ENCODE data around the gene LRRC41. TPM values are rescaled to one million over a fixed set of nuclear protein-coding genes. Genes with fewer than 3 reads are reported as not detected.
"Not testable (repeated sequence)": the region's sequence is repeated elsewhere in the genome, so short reads cannot be mapped to it uniquely, and the experiment has no call there.

LRRC41 gene
- total and polyA plus RNA-seq, 10 donors, result 13.3 to 57.2 (median 40.7) TPM

DNA sequence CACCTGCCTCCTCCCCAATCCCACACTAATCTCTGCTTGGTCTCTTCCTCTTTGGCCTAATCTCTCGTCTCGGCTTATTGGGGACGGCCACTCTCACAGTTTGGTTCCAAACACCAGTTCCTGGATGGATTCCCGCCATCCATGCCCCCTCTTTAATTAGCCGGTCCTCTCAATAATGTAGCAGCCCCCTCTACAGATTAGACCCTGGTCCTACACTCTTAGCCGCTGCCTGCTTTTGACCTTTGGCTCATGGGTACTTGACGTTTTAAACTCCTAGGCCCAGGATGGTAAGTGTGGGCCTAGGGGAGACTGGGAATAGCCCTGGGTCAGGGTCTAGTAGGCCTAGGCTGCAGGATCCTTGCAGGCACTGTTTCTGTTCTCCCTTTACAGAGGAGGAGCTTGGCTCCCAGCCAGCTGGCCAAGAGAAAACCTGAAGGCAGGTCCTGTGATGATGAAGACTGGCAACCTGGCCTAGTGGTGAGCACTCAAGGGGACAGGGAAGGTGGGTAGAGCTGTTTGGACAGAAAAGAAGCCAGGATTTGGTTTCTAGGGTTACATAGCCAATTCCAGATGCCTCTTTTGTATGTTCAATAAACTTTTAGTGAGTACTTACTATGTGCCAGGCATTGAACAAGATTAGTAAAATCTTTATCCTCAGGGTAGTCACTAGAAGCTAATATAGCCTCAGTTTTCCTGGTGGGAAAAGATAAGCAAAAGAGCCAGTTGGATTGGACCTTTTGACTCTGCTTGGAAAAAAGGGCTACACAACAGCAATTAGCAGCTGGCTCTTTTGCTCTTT lies 55.1 kb downstream of the LRRC41 start:
- intact Hi-C loops (cut with DNase I; ENCODE audit: low total_unique reads), result loop anchor here (5.0 kb wide), 1 partner anchor 54 kb away; the partner anchor contains the start of genes LRRC41 and UQCRH
- H3K27me3 ChIP-seq (replicated peaks in 1 of 7), result no peaks in the 10 kb centered on the region
- DNase-seq, result peak; percentile 78
- peaks cover 0 to 19% (median 0%) of the 10 kb centered on the region in 6 donors for H3K36me3 ChIP-seq
- peaks cover 0 to 24% (median 18%) of the 10 kb centered on the region in 6 donors for H3K4me1 ChIP-seq
- H3K4me3 ChIP-seq, result peak overlapping the region; percentile 57 to 88 (median 69)
- WGBS, 5 donors, result 3 to 7% (median 4%) methylated on average over 7 of the region's 7 CpGs
- H3K9me3 ChIP-seq, result no peaks in the 10 kb centered on the region
- TF ChIP-seq POLR2A (IDR thresholded peaks at IDR 0.05), result no peak
- no peak for TF ChIP-seq POLR2AphosphoS5 (IDR thresholded peaks at IDR 0.05)
- TF ChIP-seq, protein P1, sequence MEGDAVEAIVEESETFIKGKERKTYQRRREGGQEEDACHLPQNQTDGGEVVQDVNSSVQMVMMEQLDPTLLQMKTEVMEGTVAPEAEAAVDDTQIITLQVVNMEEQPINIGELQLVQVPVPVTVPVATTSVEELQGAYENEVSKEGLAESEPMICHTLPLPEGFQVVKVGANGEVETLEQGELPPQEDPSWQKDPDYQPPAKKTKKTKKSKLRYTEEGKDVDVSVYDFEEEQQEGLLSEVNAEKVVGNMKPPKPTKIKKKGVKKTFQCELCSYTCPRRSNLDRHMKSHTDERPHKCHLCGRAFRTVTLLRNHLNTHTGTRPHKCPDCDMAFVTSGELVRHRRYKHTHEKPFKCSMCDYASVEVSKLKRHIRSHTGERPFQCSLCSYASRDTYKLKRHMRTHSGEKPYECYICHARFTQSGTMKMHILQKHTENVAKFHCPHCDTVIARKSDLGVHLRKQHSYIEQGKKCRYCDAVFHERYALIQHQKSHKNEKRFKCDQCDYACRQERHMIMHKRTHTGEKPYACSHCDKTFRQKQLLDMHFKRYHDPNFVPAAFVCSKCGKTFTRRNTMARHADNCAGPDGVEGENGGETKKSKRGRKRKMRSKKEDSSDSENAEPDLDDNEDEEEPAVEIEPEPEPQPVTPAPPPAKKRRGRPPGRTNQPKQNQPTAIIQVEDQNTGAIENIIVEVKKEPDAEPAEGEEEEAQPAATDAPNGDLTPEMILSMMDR (IDR thresholded peaks at IDR 0.05 in 8 of 11, conservative IDR thresholded peaks at IDR 0.05 in 3 of 11), result no peak
- peak overlapping the region in 3 of 8 donors; percentile 48 to 63 (median 48) for H3K27ac ChIP-seq

DNA sequence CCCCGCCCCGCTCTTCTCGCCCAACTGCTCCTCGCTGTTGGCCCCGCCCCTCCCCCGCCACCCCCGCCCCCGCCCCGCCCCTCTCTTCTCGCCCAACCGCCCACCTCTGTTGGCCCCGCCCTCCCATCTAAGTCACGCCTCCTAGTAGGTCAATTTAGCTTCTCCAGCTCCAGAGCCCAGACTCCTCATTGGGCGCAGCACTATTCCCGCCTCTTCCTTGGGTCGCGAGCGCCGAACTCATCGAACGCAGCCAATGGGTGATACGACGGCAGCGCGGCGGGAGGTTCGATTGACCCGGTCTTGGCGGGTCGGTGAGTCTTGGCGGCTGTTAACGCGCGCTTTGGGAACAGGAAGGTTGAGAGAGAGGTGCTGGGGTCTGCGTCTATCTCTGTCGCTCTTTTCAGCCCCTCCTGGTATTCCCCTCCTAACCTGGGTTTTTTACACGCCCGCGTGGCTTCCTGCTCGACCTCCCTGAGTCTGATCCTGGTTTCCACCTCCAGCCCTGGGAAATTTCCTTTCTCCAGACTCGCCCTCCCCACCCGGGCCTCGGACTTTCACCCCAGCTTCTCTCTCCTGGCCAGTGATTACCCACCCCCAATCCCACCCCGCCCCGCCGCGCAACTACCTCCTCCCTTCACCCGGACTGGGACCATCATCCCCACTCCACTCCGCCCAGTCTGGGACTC lies 55.8 kb downstream of the LRRC41 start, which contains the start of gene RAD54L:
Gene RAD54L (plus strand): TSS at position 328 of the 686 bp plus-strand sequence. CDS start 643 bp downstream, outside the sequence.
- intact Hi-C loops (cut with DNase I; ENCODE audit: low total_unique reads), result loop anchor here (5.0 kb wide), 1 partner anchor 55 kb away; the partner anchor contains the start of genes LRRC41 and UQCRH
- H3K27me3 ChIP-seq (replicated peaks in 1 of 7), result no peaks in the 10 kb centered on the region
- 1 to 4% (median 2%) methylated on average over 44 to 48 of the region's 49 CpGs for WGBS, 5 donors
- no peaks in the 10 kb centered on the region for H3K9me3 ChIP-seq
- H3K36me3 ChIP-seq, result peaks cover 0 to 16% (median 0%) of the 10 kb centered on the region in 6 donors
- peak within 1 kb of the TSS; percentile 57 to 88 (median 69) for H3K4me3 ChIP-seq
- peaks cover 0 to 24% (median 18%) of the 10 kb centered on the region in 6 donors for H3K4me1 ChIP-seq
- peak; percentile 98 for DNase-seq
- peak within 1 kb of the TSS in 7 of 8 donors; percentile 11 to 79 (median 72) for H3K27ac ChIP-seq
- peak; percentile 83 to 89 (median 87) for TF ChIP-seq POLR2AphosphoS5 (IDR thresholded peaks at IDR 0.05)
- TF ChIP-seq, protein P1 (IDR thresholded peaks at IDR 0.05 in 8 of 11, conservative IDR thresholded peaks at IDR 0.05 in 3 of 11), result no peak

DNA sequence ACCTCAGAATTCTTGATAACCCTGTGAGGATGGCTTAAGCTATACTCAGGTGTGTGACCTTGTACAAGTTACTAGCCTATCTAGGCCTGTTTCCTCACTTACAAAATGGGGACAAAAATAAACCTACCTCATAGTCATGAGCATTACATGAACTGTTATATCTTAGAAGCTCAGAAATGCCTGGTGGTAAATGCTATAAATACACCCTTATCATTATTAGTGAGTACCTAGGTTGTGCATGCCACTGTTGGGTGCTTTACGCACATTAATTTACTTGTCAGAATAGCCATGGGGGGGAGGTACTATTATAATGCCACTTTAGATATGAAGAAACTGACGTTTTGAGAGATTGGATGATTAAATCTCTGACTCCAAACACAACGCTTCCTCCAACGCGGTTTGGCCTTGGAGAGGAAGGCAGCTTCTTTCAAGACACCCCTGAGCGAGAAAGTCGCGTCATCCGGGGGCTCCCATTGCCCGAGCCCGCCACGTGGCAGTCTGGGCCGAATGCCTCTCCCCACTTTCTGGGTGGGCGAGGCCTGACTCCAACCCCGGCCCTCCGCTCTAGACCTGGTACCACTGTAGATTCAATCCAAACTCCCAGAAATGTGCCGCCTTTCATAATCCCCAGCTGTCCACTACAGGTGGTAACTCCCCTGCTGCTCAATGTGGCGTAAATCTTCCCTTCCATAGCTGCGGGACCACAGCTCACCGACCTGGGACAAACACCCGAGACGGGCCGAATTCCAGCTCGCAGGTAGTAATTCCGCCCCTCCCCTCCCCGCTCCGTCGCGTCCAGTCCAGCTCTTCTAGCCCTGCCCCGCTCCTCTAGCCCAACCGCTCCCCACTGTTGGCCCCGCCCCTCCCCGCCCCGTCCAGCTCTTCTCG lies 56.6 kb downstream of the LRRC41 start:
- no peaks in the 10 kb centered on the region for H3K9me3 ChIP-seq
- peak overlapping the region in 7 of 8 donors; percentile 11 to 79 (median 72) for H3K27ac ChIP-seq
- peak; percentile 90 for DNase-seq
- no peak for TF ChIP-seq POLR2AphosphoS5 (IDR thresholded peaks at IDR 0.05)
- TF ChIP-seq, protein P1 (IDR thresholded peaks at IDR 0.05 in 8 of 11, conservative IDR thresholded peaks at IDR 0.05 in 3 of 11), result no peak
- TF ChIP-seq POLR2A (IDR thresholded peaks at IDR 0.05), result no peak
- no peaks in the 10 kb centered on the region for H3K27me3 ChIP-seq (replicated peaks in 1 of 7)
- intact Hi-C loops (cut with DNase I; ENCODE audit: low total_unique reads), result loop anchor here (5.0 kb wide), 1 partner anchor 56 kb away; the partner anchor contains the start of genes LRRC41 and UQCRH
- H3K4me1 ChIP-seq, result peaks cover 0 to 24% (median 18%) of the 10 kb centered on the region in 6 donors
- peak overlapping the region; percentile 45 to 88 (median 64) for H3K4me3 ChIP-seq
- H3K36me3 ChIP-seq, result peaks cover 0 to 8% (median 0%) of the 10 kb centered on the region in 6 donors
- 1 to 4% (median 2%) methylated on average over 25 to 35 of the region's 35 CpGs for WGBS, 5 donors

- 92 to 96% (median 93%) methylated on average over 13 to 17 of the region's 17 CpGs for WGBS, 5 donors
- not testable (repeated sequence) for H3K9me3 ChIP-seq; H3K27me3 ChIP-seq (replicated peaks in 1 of 7); H3K36me3 ChIP-seq; H3K27ac ChIP-seq
- intact Hi-C loops (cut with DNase I; ENCODE audit: low total_unique reads), result loop anchor here (5.0 kb wide), 1 partner anchor 56 kb away; the partner anchor contains the start of genes LRRC41 and UQCRH
- peaks cover 0 to 24% (median 18%) of the 10 kb centered on the region in 6 donors for H3K4me1 ChIP-seq
- peak overlapping the region in 1 of 8 donors; percentile 88 for H3K4me3 ChIP-seq
- DNase-seq, result peak; percentile 77
Observed at GRCh38 chr1:46246136-46246535, 57.3 kb downstream of the LRRC41 start.

Data from spleen (tissue), 11 donors.